GM21717 (cell line): Measurements from ENCODE around the gene ZCWPW1.
"Not testable (repeated sequence)": the region's sequence is repeated elsewhere in the genome, so short reads cannot be mapped to it uniquely, and the experiment has no call there.

Experiments used
- ATAC-seq: cut with Tn5 transposase; IDR thresholded peaks from one replicate; pipeline ENCODE4 v1.9.1; 2021; ENCODE audit warnings: mild to moderate bottlenecking, moderate library complexity; ENCODE audit not compliant: unreplicated experiment

Gene ZCWPW1

GRCh38 chr7:100357131-100357561 is 71.4 kb downstream of the ZCWPW1 start:
- no peak for ATAC-seq

- ATAC-seq = no peak
Observed at GRCh38 chr7:100356416-100357068, 72.0 kb downstream of the ZCWPW1 start.

GRCh38 chr7:100353685-100354330 is 74.7 kb downstream of the ZCWPW1 start:
- ATAC-seq = no peak

- ATAC-seq = no peak
Observed at GRCh38 chr7:100352984-100353684, 75.4 kb downstream of the ZCWPW1 start.

GRCh38 chr7:100352230-100352781 is 76.2 kb downstream of the ZCWPW1 start:
- not testable (repeated sequence) for ATAC-seq

- ATAC-seq = no peak
Observed at GRCh38 chr7:100351657-100352058, 76.8 kb downstream of the ZCWPW1 start.
